ENCODE measurements around the gene VAV2.

Gene VAV2

DNA sequence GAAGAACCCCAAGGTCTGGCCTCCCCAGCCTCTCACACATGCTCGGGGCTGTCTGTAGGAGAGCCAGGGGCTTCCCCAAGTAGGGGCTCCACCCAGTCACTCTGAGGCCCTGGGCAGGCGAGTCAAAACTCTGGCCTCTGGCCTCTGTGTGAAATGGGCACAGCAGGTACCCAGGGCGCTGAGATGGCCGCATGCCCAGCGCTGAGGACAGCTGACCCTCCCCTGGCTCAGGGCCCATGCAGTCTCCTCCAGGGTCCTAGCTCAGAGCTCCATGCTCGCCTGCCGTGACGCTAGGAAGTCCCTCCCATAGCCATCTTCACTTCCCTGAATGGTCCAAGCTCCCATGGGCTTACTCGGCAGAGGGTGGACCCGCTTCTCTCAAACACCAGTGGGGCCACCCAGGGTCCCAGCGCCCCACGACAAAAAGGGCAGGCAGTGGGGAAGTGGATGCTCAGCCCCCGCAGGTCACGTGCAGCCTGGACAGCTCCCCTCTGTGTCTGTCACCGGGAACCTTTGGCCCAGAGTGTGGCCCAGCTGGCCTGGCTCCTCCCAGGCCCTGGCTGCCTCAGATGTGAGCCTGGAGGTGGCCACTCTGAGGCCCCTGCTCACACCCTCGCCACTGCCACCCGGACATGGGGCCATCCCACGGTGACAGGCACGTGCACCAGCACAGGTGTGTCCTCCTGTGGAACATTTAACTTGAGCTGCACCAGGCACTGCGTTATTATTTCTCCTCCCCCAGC lies 12.2 kb upstream of the VAV2 start:
- Histone ChIP-seq H3K27ac (ENCODE audit: low read depth, low read length) (no peak overlapping the region), H3K4me3 (ENCODE audit: low read depth, low read length) (no peak overlapping the region)

DNA sequence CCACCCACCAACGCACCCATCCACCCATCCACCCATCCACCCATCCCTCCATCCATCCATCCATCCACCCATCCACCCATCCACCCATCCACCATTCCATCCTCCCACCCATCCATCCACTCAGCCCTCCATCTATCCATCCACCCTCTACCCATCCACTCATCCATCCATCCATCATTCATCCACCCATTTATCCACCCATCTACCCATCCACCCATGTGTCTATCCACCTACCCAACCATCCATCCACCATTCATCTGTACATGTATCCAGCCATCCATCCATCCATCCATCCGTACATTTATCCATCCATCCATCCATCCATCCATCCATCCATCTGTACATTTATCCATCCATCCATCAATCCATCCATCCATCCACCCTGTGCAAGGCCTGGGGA lies 11.1 kb upstream of the VAV2 start:
- no peak overlapping the region for H3K27ac ChIP-seq (ENCODE audit: low read depth, low read length)
- H3K4me1 ChIP-seq (ENCODE audit: control insufficient read depth, insufficient read depth, low read length): no peaks in the 10 kb centered on the region

More for the DNA sequence above, 12.2 kb upstream of the VAV2 start:
- Histone ChIP-seq H3K9me3 (ENCODE audit: control insufficient read depth, insufficient read depth, low read length) (no peaks in the 10 kb centered on the region), H3K36me3 (ENCODE audit: control insufficient read depth, insufficient read depth, low read length) (no peaks in the 10 kb centered on the region), H3K4me1 (ENCODE audit: control insufficient read depth, insufficient read depth, low read length) (no peaks in the 10 kb centered on the region), H3K9ac (ENCODE audit: low read depth, low read length) (no peak overlapping the region), H3K27me3 (ENCODE audit: control insufficient read depth, insufficient read depth, low read length) (no peaks in the 10 kb centered on the region)

DNA sequence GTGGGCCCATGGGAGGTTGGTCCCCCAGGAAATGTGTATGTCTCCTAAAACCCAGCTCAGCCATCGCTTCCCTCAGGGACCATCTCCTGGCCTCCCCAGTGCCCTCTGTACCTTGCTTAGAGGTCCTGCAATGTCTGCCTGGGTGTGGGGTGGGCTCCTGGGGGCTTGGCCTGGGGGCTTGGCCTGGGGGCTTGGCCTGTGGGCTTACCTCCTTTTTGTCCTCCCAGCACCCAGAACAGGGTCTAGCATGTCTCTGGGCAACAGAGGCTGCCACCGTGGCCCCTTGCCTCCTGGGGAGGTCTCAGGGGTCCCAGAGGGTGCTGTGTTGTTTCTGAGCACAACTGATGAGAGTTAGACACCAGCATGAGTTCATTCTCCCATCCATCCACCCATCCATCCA lies 10.7 kb upstream of the VAV2 start:
- Histone ChIP-seq H3K4me3 (ENCODE audit: low read depth, low read length) (no peak overlapping the region), H3K9me3 (ENCODE audit: control insufficient read depth, insufficient read depth, low read length) (no peaks in the 10 kb centered on the region), H3K27ac (ENCODE audit: low read depth, low read length) (no peak overlapping the region), H3K4me1 (ENCODE audit: control insufficient read depth, insufficient read depth, low read length) (no peaks in the 10 kb centered on the region), H3K27me3 (ENCODE audit: control insufficient read depth, insufficient read depth, low read length) (no peaks in the 10 kb centered on the region), H3K36me3 (ENCODE audit: control insufficient read depth, insufficient read depth, low read length) (no peaks in the 10 kb centered on the region), H3K9ac (ENCODE audit: low read depth, low read length) (no peak overlapping the region)

More for the DNA sequence above, 11.1 kb upstream of the VAV2 start:
- Histone ChIP-seq H3K27me3 (ENCODE audit: control insufficient read depth, insufficient read depth, low read length) (no peaks in the 10 kb centered on the region), H3K9me3 (ENCODE audit: control insufficient read depth, insufficient read depth, low read length) (no peaks in the 10 kb centered on the region), H3K4me3 (ENCODE audit: low read depth, low read length) (no peak overlapping the region), H3K9ac (ENCODE audit: low read depth, low read length) (no peak overlapping the region), H3K36me3 (ENCODE audit: control insufficient read depth, insufficient read depth, low read length) (no peaks in the 10 kb centered on the region)

- Histone ChIP-seq H3K27me3 (ENCODE audit: control insufficient read depth, insufficient read depth, low read length) (no peaks in the 10 kb centered on the region), H3K36me3 (ENCODE audit: control insufficient read depth, insufficient read depth, low read length) (no peaks in the 10 kb centered on the region), H3K4me1 (ENCODE audit: control insufficient read depth, insufficient read depth, low read length) (no peaks in the 10 kb centered on the region), H3K4me3 (ENCODE audit: low read depth, low read length) (no peak overlapping the region), H3K9me3 (ENCODE audit: control insufficient read depth, insufficient read depth, low read length) (no peaks in the 10 kb centered on the region), H3K27ac (ENCODE audit: low read depth, low read length) (no peak overlapping the region), H3K9ac (ENCODE audit: low read depth, low read length) (no peak overlapping the region)
Measured at GRCh38 chr9:133999851-134000265, 7.7 kb upstream of the VAV2 start.

DNA sequence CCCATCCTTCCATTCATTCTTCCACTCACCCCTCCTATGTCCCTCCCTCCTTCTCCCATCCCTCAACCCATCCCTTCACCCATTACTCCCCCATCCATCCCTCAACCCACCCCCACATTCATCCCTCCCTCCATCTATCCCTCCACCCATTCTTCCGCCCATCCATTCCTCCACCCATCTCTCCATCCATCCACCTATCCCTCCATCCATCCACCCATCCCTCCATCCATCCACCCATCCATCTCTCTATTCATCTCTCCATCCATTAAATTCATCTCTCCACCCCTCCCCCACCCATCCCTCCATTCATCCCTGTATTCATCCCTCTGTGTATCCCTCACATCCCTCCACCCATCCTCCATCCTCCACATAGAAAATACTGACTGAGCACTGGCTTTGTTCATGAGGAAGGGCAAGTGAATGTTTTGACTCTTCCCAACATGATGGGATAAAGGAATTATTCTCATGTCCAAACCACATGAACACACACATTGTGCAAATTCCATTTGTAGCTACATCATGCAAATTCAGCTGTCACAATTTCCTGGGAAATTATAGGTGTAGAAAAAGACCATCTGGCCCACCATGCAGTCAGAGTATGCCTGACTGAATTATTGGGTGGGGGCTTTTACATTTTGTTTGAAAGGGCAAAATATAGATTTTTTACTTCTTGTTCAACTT lies 6.9 kb upstream of the VAV2 start:
- H3K4me1 ChIP-seq (ENCODE audit: control insufficient read depth, insufficient read depth, low read length): peaks cover 6% of the 10 kb centered on the region; the same call in 1 of the 2 replicates
- no peaks in the 10 kb centered on the region for H3K27me3 ChIP-seq (ENCODE audit: control insufficient read depth, insufficient read depth, low read length)
- no peaks in the 10 kb centered on the region for H3K9me3 ChIP-seq (ENCODE audit: control insufficient read depth, insufficient read depth, low read length)
- H3K36me3 ChIP-seq (ENCODE audit: control insufficient read depth, insufficient read depth, low read length): no peaks in the 10 kb centered on the region
- H3K4me3 ChIP-seq (ENCODE audit: low read depth, low read length): no peak overlapping the region
- H3K9ac ChIP-seq (ENCODE audit: low read depth, low read length): no peak overlapping the region
- H3K27ac ChIP-seq (ENCODE audit: low read depth, low read length): no peak overlapping the region

GRCh38 chr9:133997584-133997983 lies 5.5 kb upstream of the VAV2 start:
- Histone ChIP-seq H3K36me3 (ENCODE audit: control insufficient read depth, insufficient read depth, low read length) (no peaks in the 10 kb centered on the region), H3K9me3 (ENCODE audit: control insufficient read depth, insufficient read depth, low read length) (no peaks in the 10 kb centered on the region), H3K27ac (ENCODE audit: low read depth, low read length) (no peak overlapping the region), H3K4me1 (ENCODE audit: control insufficient read depth, insufficient read depth, low read length) (peaks cover 12% of the 10 kb centered on the region; the same call in 1 of the 2 replicates), H3K27me3 (ENCODE audit: control insufficient read depth, insufficient read depth, low read length) (no peaks in the 10 kb centered on the region), H3K9ac (ENCODE audit: low read depth, low read length) (no peak overlapping the region), H3K4me3 (ENCODE audit: low read depth, low read length) (no peak overlapping the region)

DNA sequence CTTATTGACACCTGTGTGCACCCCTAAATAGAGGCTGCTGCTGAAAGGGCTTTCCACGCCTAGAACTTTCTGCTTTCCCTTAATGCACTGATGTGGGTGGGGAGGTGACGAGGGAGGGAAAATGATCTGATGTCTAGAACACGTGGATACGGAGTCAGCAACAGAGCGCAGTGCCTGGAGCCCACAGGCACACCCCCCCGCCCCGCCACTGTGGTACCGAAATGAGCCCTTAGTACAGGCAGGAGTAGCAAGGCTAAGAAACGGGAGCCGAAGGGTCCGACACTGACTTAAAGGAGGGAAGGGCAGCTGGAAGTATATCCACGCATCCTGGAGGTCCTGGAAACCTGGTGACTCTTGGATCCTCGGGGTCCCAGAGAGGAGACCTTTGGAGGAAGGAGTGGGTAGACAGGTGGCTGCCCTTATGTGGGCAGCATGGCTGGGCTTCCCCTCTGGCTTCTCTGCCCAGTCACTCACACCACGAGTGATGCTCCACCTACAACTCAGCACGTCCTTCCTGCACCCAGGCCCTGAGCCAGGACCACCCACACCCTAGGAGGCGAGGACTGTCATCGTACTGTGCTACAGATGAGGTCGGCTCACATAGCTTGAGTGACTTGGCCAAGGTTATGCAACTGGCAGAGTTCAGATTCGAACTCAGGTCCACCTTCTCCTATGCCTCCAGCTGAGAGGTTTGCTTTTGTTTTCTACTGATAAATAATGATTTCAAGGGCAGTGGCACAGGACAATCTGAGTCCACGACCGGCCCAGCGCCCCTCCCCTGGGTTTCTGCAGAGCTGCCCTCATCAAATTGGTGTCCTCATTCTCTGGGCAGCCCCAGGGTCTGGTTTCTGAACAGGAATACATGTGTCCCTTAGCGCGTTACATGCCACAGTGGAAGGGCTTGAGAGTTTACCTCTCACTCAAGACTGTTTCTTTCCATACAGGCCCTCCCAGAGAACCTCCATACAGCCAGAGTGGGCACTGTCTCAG lies 4.7 kb upstream of the VAV2 start:
- H3K27me3 ChIP-seq (ENCODE audit: control insufficient read depth, insufficient read depth, low read length): no peaks in the 10 kb centered on the region
- no peak overlapping the region for H3K9ac ChIP-seq (ENCODE audit: low read depth, low read length)
- H3K4me3 ChIP-seq (ENCODE audit: low read depth, low read length): no peak overlapping the region
- H3K27ac ChIP-seq (ENCODE audit: low read depth, low read length): no peak overlapping the region
- no peaks in the 10 kb centered on the region for H3K36me3 ChIP-seq (ENCODE audit: control insufficient read depth, insufficient read depth, low read length)
- H3K4me1 ChIP-seq (ENCODE audit: control insufficient read depth, insufficient read depth, low read length): peaks cover 12% of the 10 kb centered on the region; the same call in 1 of the 2 replicates
- H3K9me3 ChIP-seq (ENCODE audit: control insufficient read depth, insufficient read depth, low read length): no peaks in the 10 kb centered on the region

DNA sequence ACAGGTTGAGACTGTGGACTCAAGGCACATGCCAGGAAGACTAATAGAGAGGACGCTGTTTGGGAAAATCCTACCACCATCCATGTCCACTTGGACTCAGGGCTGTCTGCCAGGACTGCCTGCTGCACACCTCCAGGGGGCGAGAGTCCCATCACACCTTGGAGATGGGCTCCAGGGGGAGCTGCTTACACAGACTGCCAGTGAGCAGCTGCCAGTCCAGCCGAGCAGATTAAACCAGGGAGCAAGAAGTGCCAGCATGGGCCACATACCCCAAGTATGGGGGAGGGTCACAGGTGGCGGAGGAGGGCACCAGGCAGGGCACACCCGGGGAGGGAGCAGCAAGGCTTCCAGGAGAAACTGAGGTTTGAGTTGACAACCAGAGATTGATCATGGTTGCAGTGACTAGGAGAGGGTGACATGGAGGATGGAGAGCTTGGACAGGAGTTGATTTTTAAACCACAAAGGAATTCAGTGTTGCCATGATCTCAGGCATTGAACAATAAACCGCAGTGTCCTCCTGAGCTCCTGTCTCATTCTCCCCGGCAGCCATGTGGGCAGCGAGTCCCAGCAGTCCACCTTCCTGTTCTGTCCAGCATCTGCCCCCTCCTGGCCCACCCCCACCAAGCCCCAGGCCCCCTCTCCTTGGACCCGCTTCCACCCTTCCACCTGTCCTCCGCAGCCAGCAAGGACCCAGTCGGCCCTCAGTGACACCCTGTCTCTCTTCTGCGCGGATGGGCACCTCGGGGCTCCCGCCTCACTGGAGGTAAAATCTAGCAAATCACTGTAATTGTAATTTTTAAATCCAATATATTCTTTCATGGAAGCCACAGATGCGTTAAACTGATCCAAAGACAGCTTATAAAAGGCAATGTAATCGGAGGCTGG lies 3.1 kb upstream of the VAV2 start:
- no peak overlapping the region for H3K27ac ChIP-seq (ENCODE audit: low read depth, low read length)
- peaks cover 18% of the 10 kb centered on the region; the same call in 1 of the 2 replicates for H3K4me1 ChIP-seq (ENCODE audit: control insufficient read depth, insufficient read depth, low read length)
- H3K27me3 ChIP-seq (ENCODE audit: control insufficient read depth, insufficient read depth, low read length): no peaks in the 10 kb centered on the region
- H3K9me3 ChIP-seq (ENCODE audit: control insufficient read depth, insufficient read depth, low read length): no peaks in the 10 kb centered on the region
- H3K36me3 ChIP-seq (ENCODE audit: control insufficient read depth, insufficient read depth, low read length): no peaks in the 10 kb centered on the region
- no peak overlapping the region for H3K9ac ChIP-seq (ENCODE audit: low read depth, low read length)
- H3K4me3 ChIP-seq (ENCODE audit: low read depth, low read length): no peak overlapping the region

DNA sequence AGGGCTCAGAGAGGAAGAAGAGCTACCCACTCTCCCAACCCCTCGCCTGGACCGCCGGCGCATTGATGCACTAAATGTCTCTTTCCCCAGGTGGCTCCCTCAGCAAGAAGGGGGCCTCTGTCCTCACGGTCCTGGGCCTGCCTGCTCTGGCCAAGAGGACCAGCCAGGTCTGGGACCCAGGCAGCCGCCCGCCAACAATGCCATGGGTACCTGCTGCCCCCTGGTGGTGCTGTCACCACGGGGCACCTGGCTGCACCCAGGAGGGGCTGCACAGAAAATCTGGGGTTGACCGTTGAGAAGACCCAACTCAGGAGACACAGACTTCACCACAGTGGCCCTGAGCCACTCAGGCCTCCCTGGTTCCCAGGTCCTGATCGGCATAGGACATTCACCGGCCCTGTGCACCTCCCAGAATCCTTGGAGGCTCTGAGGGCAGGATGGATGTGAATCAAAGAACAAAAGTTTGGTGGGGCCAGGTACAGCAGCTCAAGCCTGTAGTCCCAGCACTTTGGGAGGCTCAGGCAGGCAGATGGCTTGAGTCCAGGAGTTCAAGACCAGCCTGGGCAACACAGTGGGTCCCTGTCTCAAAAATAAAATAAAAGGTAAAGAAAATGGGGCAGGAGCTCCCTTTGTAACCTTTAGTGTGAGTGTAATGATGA lies 2.4 kb upstream of the VAV2 start:
- Histone ChIP-seq H3K9ac (ENCODE audit: low read depth, low read length) (no peak overlapping the region), H3K9me3 (ENCODE audit: control insufficient read depth, insufficient read depth, low read length) (no peaks in the 10 kb centered on the region), H3K4me1 (ENCODE audit: control insufficient read depth, insufficient read depth, low read length) (peaks cover 20% of the 10 kb centered on the region; the same call in 1 of the 2 replicates), H3K27ac (ENCODE audit: low read depth, low read length) (no peak overlapping the region), H3K4me3 (ENCODE audit: low read depth, low read length) (no peak overlapping the region), H3K36me3 (ENCODE audit: control insufficient read depth, insufficient read depth, low read length) (no peaks in the 10 kb centered on the region), H3K27me3 (ENCODE audit: control insufficient read depth, insufficient read depth, low read length) (no peaks in the 10 kb centered on the region)

Data from HUES48 (cell line).